H7 (cell line): ENCODE data around the gene ELOVL5. TPM values are rescaled to one million over a fixed set of nuclear protein-coding genes. Genes with fewer than 3 reads are reported as not detected.
"Not testable (repeated sequence)": the region's sequence is repeated elsewhere in the genome, so short reads cannot be mapped to it uniquely, and the experiment has no call there.

Experiments used
- DNase-seq: peaks from one replicate; pipeline ENCODE4 v3.0.0; 2012
- H3K27me3 ChIP-seq: 2 replicates; pipeline ENCODE4 v1.6.0; 2011; ENCODE audit warnings: mild to moderate bottlenecking, low read length; ENCODE audit not compliant: control insufficient read depth, insufficient read depth
- H3K36me3 ChIP-seq: replicated peaks from 2 replicates; pipeline ENCODE4 v1.5.1; 2011; ENCODE audit warnings: low read length; ENCODE audit not compliant: control insufficient read depth, insufficient read depth
- H3K4me3 ChIP-seq: 2 replicates; pipeline ENCODE4 v1.5.1; 2011; ENCODE audit warnings: low read depth, mild to moderate bottlenecking, control low read depth, low read length, moderate library complexity; ENCODE audit not compliant: insufficient read depth
- total RNA-seq: library from RNA; depleted of rRNA; stranded (reverse); fragments of >200 nt; shearing (Covaris generic); gene quantifications from 2 replicates; pipeline ENCODE4 v1.2.3, GENCODE V29; 2014

Gene ELOVL5
- total RNA-seq, 1 experiment from 2014 or later: 76.0 TPM

DNA sequence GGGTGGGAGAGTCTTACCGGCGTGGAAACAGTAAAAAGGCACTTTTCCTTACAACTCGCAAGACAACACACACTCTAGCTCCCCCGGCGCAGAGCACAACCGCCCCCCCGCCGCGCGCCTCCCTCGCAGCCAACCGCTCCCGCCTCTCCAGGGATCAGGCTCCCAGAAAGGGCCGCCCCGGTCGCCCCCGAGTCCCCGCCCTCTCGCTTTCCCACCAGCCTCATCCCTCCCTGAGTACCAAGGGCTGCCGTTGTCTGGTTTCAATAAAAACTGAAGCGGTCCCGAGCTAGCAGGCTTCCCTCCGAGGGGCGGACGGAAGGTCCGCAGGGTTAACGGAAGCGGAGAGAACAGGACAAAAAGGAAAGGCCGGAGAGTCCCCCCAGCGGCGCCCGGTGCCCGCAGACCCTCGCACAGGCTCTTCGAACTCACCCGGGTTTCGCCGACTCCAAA, 804 bp downstream of the ELOVL5 start:
- DNase-seq: peak; percentile 86
- Histone ChIP-seq H3K4me3 (peak overlapping the region; percentile 97), H3K27me3 (peaks cover 2% of the 10 kb centered on the region), H3K36me3 (no peaks in the 10 kb centered on the region)

GRCh38 chr6:53347250-53347920, 1.4 kb downstream of the ELOVL5 start:
- Histone ChIP-seq H3K36me3 (no peaks in the 10 kb centered on the region), H3K27me3 (peaks cover 2% of the 10 kb centered on the region), H3K4me3 (peak overlapping the region; percentile 97)
- no peak for DNase-seq

DNA sequence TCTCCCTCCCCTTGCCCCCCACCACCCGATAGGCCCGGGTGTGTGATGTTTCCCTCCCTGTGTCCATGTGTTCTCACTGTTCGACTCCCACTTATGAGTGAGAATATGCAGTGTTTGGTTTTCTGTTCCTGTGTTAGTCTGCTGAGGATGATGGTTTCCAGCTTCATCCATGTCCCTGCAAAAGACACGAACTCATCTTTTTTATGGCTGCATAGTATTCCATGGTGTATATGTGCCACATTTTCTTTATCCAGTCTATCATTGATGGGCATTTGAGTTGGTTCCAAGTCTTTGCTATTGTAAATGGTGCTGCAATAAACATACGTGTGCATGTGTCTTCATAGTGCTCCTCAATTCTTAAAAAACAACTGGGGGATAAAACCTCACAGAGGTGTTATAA, 2.7 kb downstream of the ELOVL5 start:
- H3K36me3 ChIP-seq, H3K27me3 ChIP-seq, H3K4me3 ChIP-seq, DNase-seq: not testable (repeated sequence)

GRCh38 chr6:53344969-53345368, 3.8 kb downstream of the ELOVL5 start:
- H3K27me3 ChIP-seq: peaks cover 2% of the 10 kb centered on the region
- DNase-seq: no peak
- no peak overlapping the region for H3K4me3 ChIP-seq
- H3K36me3 ChIP-seq: no peaks in the 10 kb centered on the region

DNA sequence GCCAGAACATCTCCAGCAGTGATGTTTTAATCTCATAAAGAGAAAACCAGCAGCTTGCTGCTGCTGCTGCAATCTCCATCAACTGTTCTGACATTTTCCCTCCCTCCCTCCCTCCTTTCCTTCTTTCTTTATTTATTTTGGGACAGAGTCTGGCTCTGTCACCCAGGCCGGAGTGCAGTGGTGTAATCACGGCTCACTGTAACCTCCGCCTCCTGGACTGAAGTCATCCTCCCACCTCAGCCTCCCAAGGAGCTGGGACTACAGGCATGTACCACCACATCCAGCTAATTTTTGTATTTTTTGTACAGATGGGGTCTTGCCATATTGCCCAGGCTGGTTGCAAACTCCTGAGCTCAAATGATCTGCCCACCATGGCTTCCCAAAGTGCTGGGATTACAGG, 5.7 kb downstream of the ELOVL5 start:
- Histone ChIP-seq H3K4me3 (no peak overlapping the region), H3K27me3 (no peaks in the 10 kb centered on the region), H3K36me3 (no peaks in the 10 kb centered on the region)
- no peak for DNase-seq

DNA sequence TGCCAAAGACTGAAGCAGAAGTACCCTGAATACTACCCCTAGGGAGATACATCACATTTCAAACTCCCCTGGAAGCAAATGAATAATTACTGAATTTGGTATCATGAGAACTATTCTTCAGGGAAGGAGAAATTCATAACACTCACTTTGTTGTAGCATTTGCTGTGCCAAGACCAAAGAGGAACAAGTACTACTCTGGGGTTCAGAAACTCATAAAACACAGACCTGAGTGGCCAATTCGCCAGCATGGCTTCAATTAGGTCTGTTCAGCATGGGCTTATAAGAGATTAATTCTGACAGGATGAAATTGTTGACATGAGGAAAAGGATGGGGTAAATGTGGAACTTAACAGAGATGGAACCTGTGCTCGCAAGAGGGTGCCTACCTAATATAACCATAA, 6.5 kb downstream of the ELOVL5 start:
- DNase-seq: no peak
- Histone ChIP-seq H3K4me3 (no peak overlapping the region), H3K27me3 (no peaks in the 10 kb centered on the region), H3K36me3 (peaks cover under 1% of the 10 kb centered on the region)

DNA sequence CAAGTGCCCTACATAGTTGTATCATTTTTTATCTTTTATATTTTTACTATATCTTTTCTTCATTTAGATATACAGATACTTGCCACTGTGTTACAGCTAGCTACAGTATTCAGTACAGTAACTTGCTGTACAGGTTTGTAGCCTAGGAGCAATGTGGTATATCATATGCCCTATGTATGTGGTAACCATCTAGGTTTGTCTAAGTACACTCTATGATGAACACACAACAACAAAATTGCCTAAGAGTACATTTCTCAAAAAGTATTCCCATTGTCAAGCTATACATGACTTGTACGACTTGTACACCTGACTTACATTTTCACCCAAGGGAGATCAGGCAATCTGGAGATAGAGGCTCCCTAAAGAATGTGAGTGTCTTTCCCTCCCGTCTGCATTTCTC, 8.2 kb downstream of the ELOVL5 start:
- Histone ChIP-seq H3K27me3 (no peaks in the 10 kb centered on the region), H3K4me3 (no peak overlapping the region), H3K36me3 (peaks cover 4% of the 10 kb centered on the region)
- no peak for DNase-seq

GRCh38 chr6:53339424-53339823, 9.3 kb downstream of the ELOVL5 start:
- H3K36me3 ChIP-seq: peaks cover 4% of the 10 kb centered on the region
- H3K27me3 ChIP-seq: no peaks in the 10 kb centered on the region
- DNase-seq: no peak
- H3K4me3 ChIP-seq: no peak overlapping the region

DNA sequence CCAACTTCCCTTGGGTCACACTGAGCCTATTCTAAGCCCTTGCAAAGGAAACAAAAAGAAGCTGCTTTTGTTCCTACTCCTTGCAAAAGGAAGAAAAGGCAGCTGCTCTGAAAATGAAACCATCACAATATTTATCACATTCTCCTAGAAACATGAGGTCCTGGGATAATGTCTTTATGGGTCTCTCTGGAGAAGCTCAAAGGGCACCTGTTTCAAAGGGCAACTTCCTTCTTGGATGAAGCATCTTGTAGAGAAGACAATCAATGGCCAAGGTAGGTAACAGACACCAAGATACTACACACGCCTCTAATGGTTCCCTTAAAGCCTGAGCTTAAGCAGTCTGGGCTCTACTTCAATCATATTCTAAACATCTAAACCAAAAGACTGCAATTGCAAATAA, 10.4 kb downstream of the ELOVL5 start:
- peaks cover 4% of the 10 kb centered on the region for H3K36me3 ChIP-seq
- no peaks in the 10 kb centered on the region for H3K27me3 ChIP-seq
- DNase-seq: no peak
- no peak overlapping the region for H3K4me3 ChIP-seq

DNA sequence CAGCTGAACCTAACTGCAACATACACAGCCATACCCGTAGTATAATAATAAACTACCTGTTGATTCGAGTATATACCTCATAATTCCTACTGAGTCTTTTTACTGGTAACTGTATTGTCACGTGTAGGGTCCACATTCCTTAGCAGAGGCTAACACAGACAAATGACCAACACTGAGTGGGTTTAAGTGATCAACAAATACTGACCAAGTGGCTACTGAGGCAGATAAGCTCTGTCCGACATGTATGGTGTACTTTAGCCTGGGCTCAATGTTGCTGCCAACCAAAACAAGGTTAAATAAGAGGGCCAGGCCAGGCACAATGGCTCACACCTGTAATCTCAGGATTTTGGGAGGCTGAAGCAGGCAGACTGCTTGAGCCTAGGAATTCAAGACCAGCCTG, 12.7 kb downstream of the ELOVL5 start:
- no peak overlapping the region for H3K4me3 ChIP-seq
- DNase-seq: no peak
- no peaks in the 10 kb centered on the region for H3K27me3 ChIP-seq
- H3K36me3 ChIP-seq: peaks cover 4% of the 10 kb centered on the region

DNA sequence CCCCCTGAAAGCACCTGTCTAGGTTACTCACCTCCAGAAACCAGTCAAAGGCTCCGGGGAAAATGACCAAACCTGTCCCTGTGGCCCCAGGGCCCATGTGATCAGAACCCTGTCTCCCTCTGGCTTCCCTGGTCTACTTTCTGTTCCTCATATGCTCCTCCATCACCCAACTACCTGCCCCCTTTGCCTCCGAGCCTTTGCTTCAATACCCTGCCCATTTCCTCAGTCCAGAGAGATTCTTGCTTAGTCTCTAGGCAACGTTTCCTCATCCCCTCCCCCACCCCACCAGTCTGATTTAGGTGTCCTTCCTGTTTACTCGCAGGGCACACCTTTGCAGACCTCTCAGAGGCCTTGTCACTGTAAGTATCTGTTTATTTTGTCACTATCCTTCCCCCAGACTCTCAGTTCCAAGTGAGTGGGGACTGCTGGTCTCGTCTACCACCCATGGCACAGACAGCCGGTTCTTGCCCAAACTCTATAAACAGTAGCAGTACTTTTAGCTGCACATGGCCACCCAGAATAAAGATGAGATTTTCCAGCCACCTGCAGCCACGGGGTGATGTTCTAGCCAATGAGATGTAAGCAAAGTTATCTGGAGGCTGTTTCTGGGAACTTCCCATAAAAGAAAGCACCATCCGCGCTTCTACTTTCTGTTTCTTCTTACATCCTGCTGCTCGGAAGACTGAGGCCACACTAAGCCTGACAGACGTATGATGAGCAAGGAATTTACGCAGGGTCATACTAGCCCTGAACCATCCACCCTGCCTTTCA, 13.3 kb downstream of the ELOVL5 start:
- no peak for DNase-seq
- H3K36me3 ChIP-seq: peaks cover 4% of the 10 kb centered on the region
- H3K4me3 ChIP-seq: no peak overlapping the region
- H3K27me3 ChIP-seq: no peaks in the 10 kb centered on the region

- Histone ChIP-seq H3K36me3 (peaks cover 4% of the 10 kb centered on the region), H3K27me3 (no peaks in the 10 kb centered on the region), H3K4me3 (no peak overlapping the region)
- no peak for DNase-seq
Measured at GRCh38 chr6:53333439-53334408, 15.0 kb downstream of the ELOVL5 start.

- H3K36me3 ChIP-seq: no peaks in the 10 kb centered on the region; the same call in 1 of the 2 replicates
- H3K4me3 ChIP-seq: no peak overlapping the region
- no peak for DNase-seq
- H3K27me3 ChIP-seq: no peaks in the 10 kb centered on the region
Measured at GRCh38 chr6:53331678-53332077, 17.1 kb downstream of the ELOVL5 start.

DNA sequence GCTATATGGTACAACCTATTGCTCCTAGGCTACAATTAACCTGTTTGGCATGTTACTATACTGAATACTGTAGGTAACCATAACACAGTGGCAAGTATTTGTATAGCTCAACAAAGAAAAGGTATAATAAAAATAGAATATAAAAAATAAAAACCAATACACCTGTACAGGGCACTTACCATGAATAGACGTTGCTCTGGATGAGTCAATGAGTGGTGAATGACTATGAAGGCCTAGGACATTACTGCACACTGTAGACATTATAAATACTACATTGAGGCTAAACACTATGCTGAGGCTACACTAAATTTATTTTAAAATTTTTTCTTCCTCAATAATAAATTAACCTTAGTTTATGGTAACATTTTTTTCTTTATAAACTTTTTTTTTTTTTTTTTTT, 18.6 kb downstream of the ELOVL5 start:
- no peaks in the 10 kb centered on the region for H3K27me3 ChIP-seq
- no peaks in the 10 kb centered on the region; the same call in 1 of the 2 replicates for H3K36me3 ChIP-seq
- H3K4me3 ChIP-seq: no peak overlapping the region
- DNase-seq: no peak
